ENCODE results near the gene PRR20B.
"Not testable (repeated sequence)": the region's sequence is repeated elsewhere in the genome, so short reads cannot be mapped to it uniquely, and the experiment has no call there.

The PRR20B gene

DNA sequence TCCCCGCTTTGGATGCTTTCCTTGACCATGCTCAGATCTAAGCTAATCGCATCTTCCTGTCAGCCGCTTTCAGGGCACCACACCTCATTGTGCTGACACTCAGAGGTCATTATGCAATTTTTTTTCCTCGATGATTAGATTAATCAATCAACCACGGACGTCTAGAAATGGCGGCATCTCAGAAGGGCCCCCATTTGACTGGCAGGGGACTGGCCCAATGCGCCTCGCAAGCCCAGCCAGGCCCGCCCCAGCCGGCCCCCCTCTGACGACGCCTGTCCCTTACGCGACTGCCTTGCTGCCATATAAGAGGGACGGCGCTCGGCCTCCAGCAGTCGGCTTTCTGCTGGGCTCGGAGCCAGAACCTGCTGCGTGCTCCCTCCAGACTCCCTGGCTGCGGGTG lies at the start of gene PRR20B:
Gene PRR20B, plus strand, starts transcription at position 301 of the 400 bp plus-strand sequence. CDS start 387 bp downstream, outside the sequence.
- DNase-seq: not testable (repeated sequence)

DNA sequence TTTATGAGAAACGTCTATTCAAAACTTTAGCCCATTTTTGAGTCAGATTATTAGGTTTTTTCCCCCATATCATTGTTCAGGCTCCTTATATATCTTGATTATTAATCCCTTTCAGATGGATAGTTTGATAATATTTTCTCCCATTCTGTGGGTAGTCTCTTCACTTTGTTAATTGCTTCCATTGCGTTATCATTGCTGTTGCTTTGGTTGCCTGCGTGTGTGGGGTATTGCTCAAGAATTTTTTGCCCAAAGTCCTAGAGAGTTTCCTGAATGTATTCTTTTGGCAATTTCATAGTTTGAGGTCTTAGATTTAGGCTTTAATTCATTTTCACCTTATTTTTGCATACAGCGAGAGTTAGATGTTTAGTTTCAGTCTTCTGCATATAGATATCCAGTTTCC lies 32.3 kb upstream of the PRR20B start:
- no peak for DNase-seq

- no peak for DNase-seq
These were observed 23.6 kb upstream of the PRR20B start for GRCh38 chr13:57123681-57124080.

- DNase-seq: no peak
These were observed 18.4 kb upstream of the PRR20B start for GRCh38 chr13:57128909-57129308.

DNA sequence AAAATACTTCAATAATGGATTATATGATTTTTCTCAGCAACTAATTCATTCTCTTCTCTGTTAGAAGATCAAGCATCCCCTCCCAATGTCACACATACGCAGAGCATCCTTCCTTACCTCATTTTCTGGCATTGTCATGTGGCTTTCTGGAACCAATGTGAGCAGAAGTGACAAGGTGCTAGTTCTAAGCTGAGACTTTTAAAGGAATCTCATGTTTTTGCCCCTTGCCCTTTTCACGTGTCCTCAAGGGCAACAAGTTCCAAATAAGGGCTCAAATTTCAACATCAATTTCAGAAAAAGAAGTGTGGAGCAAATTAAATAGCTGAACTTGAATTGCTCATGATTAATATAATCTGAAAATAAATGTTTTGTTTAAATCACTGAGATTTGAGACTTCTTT lies 11.2 kb upstream of the PRR20B start:
- DNase-seq: no peak

DNA sequence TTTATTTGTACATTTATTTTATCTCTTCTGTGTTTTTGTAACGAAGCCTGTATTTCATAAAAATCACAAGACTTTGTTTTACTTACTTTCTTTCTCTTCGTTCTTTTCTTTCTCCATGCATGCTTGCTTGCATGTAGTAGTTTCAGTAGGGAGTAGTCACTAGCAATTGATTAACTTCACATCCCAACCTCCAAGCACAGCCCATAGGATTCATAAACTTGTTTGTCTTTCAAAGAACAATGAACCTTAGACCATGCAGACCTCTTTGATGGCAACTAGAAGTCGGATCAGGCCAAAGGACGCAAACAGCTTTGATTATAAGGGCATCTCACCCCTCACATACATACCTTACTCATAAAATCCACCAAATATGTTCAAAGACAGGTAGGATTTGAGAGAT lies 9.7 kb upstream of the PRR20B start:
- DNase-seq: no peak

DNA sequence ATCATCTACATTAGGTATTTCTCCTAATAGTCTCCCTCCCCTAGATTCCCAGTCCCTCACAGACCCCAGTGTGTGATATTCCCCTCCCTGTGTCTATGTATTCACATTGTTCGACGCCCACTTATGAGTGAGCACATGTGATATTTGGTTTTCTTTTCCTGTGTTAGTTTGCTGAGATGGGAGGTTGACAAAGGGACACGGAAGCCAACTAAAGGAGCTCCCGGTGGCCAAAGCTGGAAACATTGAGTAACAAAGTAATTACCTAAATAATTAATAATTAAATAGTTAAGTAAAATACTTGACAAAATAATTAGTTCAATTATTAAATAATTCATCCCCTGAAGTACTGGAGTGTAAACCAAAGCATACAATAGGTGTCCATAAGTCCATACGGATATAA lies 8.3 kb upstream of the PRR20B start:
- no peak for DNase-seq

DNA sequence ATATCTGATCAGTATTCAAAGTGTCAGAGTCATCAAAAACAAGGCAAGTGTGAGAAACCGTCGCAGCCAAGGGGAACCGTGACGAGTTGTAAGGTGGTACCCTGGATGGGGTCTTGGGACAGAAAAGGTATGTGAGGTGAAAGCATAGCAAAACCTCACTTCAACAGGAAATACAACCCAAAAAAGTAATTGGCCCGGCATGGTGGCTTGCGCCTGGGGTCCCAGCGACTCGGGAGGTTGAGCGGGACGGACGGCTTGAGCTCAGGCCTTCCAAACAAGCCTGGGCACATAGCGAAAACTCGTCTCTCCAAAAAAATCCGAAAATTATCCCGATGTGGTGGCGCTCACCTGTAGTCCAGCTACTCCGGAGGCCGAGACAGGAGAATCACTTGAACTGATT lies 7.5 kb upstream of the PRR20B start:
- DNase-seq: not testable (repeated sequence)

DNA sequence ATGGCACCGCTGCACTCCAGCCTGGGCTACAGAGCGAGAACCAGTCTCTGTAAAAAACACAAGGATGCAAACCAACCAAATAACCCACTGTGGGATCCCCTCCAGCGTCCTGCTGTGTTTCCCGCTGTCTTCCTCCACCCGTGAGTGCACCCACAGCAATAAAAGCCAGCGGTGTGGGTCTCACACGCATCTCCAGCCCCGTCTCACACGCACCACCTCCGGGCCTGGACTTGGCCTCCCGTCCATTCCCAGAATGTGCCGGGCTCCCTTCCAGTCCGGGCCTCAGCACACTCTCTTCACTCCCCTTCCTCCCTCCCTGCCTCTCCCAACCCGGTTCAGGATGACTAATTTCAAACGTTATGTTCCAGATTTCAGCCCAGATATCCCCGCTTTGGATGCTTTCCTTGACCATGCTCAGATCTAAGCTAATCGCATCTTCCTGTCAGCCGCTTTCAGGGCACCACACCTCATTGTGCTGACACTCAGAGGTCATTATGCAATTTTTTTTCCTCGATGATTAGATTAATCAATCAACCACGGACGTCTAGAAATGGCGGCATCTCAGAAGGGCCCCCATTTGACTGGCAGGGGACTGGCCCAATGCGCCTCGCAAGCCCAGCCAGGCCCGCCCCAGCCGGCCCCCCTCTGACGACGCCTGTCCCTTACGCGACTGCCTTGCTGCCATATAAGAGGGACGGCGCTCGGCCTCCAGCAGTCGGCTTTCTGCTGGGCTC lies 6.9 kb upstream of the PRR20B start, which contains the start of gene PRR20A:
Gene PRR20A, plus strand, starts transcription at position 684 of the 734 bp plus-strand sequence. CDS start 387 bp downstream, outside the sequence.
- DNase-seq: not testable (repeated sequence)

GRCh38 chr13:57148106-57148505 lies 818 bp downstream of the PRR20B start:
- DNase-seq: not testable (repeated sequence)

DNA sequence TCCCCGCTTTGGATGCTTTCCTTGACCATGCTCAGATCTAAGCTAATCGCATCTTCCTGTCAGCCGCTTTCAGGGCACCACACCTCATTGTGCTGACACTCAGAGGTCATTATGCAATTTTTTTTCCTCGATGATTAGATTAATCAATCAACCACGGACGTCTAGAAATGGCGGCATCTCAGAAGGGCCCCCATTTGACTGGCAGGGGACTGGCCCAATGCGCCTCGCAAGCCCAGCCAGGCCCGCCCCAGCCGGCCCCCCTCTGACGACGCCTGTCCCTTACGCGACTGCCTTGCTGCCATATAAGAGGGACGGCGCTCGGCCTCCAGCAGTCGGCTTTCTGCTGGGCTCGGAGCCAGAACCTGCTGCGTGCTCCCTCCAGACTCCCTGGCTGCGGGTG lies 6.5 kb downstream of the PRR20B start, which contains the start of gene PRR20C:
Gene PRR20C, plus strand, starts transcription at position 301 of the 400 bp plus-strand sequence. CDS start 387 bp downstream, outside the sequence.
- DNase-seq: not testable (repeated sequence)

DNA sequence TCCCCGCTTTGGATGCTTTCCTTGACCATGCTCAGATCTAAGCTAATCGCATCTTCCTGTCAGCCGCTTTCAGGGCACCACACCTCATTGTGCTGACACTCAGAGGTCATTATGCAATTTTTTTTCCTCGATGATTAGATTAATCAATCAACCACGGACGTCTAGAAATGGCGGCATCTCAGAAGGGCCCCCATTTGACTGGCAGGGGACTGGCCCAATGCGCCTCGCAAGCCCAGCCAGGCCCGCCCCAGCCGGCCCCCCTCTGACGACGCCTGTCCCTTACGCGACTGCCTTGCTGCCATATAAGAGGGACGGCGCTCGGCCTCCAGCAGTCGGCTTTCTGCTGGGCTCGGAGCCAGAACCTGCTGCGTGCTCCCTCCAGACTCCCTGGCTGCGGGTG lies 13.0 kb downstream of the PRR20B start, which contains the start of gene PRR20D:
Gene PRR20D, plus strand, starts transcription at position 301 of the 400 bp plus-strand sequence. CDS start 387 bp downstream, outside the sequence.
- not testable (repeated sequence) for DNase-seq

DNA sequence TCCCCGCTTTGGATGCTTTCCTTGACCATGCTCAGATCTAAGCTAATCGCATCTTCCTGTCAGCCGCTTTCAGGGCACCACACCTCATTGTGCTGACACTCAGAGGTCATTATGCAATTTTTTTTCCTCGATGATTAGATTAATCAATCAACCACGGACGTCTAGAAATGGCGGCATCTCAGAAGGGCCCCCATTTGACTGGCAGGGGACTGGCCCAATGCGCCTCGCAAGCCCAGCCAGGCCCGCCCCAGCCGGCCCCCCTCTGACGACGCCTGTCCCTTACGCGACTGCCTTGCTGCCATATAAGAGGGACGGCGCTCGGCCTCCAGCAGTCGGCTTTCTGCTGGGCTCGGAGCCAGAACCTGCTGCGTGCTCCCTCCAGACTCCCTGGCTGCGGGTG lies 19.6 kb downstream of the PRR20B start, which contains the start of gene PRR20E:
Gene PRR20E, plus strand, starts transcription at position 301 of the 400 bp plus-strand sequence. CDS start 387 bp downstream, outside the sequence.
- DNase-seq: not testable (repeated sequence)

DNA sequence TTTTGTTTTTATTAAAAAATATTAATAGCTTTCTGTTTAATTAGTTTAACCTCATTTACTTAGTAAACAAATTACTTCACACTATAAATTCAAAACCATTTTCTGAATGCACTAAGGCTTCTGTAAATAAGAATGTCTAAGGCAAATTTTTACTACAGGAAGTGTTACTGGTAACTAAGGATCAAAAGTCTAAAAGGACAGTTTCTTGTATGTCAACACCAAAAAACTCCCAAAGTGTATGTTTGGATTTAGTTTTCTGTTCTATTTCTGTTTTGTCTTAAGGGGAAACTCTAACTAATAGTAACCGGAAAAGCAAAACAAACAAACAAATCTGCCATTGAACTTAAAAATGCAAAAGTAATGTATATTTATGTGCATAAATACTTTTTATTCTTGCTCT lies 44.4 kb downstream of the PRR20B start:
- no peak for DNase-seq
